Stimulated activated CD4-positive, alpha-beta T cell treated with anti-CD3 and anti-CD28 coated beads, TNF-alpha, amount 100 ng/mL, for 4 hours (primary cell): ENCODE measurements around the gene PAK5.

ENCODE experiments used
- DNase-seq, 3 experiments: peaks; one replicate each; pipeline ENCODE4 v3.0.0-alpha.2; 2020; ENCODE audit warnings: low read depth in 3 of 3

The PAK5 gene

DNA sequence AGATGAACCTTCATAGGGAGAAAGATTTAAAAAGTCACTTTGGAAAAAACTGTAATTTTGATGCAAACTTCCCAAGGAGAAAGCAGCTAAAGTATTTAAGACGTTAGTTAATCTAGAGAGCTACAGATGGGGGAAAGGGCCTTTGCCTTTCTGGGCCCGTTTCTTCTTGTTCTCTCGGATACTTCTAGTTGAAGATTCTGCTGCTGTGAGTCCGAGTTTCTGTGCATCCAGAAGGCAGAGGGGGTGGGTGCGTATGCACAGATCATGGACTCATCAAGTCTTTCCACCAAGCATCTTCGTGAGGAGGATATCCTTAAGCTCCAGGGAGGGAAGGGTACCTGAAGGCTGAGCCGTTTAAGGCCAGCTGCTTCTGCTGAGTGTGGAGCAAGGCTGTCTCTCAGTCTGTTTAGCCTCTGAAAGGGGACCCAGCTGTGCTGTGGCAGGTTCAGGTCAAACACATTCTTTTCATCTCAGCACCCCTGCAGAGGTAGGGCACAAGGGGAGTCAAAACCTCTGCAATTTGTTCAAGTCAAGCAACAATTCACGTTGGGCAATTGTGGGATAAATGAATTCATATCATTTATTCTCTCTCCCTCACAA lies 320.2 kb downstream of the PAK5 start:
- DNase-seq: no peak

DNA sequence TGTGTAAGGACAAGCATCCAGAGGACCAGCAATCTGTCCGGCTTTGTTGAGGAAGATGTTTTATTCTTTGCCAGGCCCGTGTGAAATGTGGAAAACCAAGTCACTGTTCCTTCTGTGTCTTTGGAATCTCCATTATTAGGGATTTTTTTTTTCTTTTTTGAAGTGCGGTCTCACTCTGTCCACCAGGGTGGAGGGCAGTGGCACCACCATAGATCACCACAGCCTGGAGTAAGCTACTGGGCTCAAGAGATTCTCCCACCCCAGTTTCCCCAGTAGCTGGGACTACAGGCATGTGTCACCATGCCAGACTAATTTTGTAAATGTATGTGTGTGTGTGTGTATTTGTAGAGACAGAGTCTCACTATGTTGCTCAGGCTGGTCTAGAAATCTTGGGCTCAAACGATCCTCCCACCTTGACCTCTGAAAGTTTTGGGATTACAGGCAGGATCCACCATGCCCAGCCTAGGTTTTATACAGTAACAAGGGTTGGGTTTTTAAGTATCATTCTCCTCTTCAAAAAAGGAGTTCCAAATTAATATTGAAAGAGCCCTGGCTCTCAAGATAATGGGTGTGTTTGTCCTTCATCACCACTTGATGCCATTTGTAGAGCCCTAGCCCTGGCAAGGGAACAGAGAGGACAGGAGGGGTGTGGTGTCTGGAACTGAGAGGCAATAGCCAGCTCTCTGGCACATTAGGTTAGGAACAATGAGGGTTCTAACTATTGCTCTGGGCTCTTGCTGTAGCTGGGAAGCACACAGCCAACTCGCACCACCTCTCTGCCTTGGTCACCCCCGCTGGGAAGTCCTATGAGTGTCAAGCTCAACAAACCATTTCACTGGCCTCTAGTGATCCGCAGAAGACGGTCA lies 321.3 kb downstream of the PAK5 start:
- DNase-seq: no peak

DNA sequence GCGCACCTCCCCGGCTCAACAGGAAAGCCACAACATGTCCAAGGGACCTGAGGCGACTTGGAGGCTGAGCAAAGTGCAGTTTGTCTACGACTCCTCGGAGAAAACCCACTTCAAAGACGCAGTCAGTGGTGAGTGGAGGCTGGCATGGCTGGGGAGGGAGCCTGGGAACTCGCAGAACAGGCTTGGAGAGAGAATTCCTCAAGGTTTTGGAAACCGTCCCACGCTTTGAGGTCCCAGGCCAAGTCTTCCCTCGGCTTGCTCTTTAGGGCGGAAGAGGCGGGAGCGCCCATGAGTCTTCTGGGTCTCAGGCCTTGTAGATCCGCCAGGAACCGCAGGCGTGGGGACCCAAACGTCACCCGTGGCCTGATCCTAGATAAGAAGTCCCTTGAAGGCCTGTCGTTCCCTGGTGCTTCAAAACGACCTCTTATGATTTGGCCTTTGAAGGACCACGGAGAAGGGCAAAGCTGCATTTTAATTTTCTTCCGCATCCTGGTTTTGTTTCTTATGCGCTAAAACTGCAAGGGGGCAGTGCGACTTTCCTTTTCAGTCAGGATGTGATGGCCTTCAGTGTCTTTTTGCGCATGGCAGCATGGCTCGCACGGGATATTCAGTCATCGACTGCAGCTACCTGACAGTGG lies 322.5 kb downstream of the PAK5 start:
- no peak for DNase-seq

- DNase-seq: no peak
These were observed 323.1 kb downstream of the PAK5 start for GRCh38 chr20:9515741-9516233.

GRCh38 chr20:9515214-9515585 lies 323.7 kb downstream of the PAK5 start:
- no peak for DNase-seq

DNA sequence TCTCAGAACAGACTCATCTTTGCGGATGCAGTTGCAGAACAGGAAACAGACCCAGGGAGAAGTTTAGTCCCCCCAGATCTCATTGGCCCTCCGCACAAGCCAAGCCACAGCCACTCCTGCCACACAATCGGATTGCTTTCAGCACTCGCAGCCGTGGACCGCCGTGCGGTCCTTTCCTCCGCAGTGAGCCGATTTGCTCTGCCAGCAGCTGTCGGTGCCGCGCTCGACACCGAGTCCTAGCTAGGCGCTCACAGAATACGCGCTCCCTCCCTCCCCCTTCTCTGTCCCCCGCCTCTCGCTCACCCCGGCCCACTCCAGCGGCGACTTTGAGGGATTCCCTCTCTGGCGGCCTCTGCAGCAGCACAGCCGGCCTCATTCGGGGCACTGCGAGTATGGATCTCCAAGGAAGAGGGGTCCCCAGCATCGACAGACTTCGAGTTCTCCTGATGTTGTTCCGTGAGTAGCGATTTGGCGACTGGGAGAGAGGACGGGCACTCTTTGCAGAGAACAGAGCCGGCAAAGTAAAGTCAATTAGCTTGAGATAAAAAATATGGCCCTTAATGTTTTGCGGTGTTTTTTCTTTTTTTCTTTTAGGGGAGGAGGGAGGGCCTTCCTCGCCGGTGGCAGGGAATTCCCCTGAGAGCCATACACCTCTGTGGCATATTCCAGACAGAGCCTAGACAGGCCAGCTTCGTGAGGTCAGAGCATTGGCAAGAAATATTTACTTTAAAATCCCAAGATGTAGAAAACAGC lies 324.2 kb downstream of the PAK5 start, which contains the start of gene LAMP5:
LAMP5 (plus strand) TSS at position 130 of the 753 bp plus-strand sequence; CDS start at position 393, 263 bp downstream.
- DNase-seq: no peak

DNA sequence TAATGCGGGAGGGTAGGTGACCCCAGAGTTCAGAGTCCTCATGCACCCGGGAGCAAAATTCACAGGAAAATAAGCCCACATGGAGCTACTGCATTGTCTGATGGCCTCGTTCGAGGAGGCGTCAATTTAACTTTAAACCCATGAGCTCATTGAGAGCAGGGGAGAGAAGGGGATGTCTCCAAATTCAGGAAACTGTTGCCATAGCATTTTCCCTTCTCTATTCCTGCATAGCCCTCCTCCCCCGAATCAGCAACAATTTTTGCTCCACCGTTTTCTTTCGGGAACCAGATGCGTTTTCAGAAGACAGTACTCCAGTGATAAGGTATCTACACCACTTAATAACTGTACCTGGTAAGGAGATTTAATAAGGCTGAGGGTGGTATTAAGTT lies 324.8 kb downstream of the PAK5 start:
- no peak for DNase-seq

DNA sequence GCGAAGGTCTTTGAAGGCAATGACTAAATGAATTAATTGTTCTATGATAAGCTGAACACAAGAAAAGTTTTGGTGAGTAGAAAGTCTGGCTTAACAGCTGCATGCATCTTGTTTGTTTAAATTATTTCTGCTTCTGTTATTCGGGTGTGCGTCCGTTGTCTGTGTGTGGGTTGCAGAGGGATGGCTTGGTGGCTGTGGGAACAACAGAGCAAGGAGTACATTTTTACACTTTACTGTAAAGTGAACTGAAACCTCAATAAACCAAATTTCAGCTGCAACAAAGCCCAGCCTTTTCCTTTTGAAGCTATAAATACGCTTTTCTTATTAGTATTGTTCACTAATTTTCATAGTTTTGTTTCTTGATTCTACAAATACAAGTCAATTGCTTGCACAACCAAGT lies 328.0 kb downstream of the PAK5 start:
- no peak for DNase-seq

GRCh38 chr20:9509246-9509645 lies 329.6 kb downstream of the PAK5 start:
- DNase-seq: no peak

DNA sequence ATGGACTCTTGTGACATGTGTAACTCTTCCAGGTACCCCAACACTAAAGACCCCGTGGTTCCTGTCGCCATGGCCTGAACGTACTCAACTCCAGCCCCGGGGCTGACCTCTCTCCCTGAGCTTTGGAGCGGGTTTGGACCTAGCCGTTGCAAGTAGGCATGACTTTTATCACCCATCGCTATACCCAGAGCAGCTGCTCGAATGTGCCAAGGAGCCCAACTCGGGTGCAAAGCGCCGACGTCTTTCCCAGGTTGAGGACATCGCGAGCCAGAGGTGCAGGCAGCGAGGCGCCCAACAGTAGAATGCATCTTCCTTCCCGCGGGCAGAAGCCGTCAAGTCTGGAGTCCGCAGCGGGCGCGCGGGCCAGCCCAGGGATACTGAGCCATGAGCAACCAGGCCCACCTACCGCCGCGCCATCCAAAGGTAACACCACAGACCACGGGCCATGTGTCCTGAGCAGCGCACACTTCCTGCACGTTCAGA lies 330.1 kb downstream of the PAK5 start:
- no peak for DNase-seq

DNA sequence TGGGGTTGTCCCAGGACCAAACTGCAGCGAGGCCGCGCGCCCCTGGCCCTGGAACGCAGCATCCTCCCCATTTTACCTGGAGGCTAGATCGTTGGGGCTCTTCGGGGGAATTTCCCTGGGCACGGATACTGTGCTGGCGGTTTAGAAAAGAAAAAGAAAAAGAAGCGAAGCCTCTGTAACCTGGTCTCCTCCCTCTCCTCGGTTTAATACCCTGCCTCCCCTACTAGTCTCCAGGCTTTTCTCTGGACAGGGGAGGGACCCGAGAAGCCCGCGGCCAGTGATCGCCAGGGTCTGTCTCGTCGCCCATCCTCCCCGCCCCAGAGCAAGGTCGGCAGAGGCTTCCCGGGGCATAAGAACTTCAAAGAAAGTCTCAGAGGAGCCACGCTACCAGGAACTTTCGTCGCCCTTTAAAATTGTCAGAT lies 330.6 kb downstream of the PAK5 start:
- no peak for DNase-seq

GRCh38 chr20:9507544-9508239 lies 331.2 kb downstream of the PAK5 start:
- DNase-seq: no peak

DNA sequence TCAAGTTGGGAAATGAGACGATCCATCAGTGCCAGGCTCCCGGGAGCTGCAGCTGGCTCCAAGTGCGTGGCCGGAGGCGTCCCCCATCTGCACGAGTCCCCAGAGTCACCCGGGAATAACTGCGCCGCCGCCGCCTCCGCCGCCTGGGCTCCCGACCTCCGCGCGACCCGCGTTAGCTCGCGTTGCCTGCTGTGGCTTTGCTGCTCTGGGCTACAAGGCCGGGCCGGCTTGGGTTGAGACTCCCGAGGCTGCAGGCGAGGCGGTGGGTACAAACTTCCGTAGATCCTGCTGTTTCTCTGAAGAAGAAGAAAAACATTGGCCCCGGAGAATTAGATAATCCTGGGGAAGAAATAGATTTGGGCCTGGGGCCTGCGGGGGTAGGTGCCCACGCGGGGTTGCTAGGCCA lies 331.9 kb downstream of the PAK5 start:
- DNase-seq: no peak

DNA sequence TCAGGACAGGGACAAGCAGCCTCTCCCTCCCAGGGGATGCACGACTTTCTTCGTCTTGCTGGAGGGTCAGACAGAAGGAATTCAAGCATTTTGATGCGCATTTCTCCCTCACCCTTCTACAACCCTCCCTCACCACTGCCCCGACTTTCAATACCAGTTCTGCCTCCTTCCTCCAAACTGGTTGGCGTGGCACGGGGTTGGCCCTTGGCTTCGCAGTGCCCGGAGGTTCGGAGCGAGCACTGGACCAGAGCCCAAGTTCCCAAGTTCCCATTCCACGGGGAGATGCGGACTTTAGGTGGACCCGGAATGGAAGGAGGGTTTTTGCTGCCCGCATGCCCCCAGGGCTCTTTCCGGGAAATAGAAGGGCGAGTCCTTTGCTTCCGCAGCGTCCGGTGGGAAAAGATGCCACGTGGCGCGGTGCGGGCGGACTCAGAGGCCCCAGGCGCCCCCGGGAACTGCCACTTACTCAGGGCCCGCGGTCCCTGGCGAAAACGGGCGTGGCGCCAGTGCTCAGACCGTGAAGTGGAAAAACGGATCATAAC lies 332.5 kb downstream of the PAK5 start:
- no peak for DNase-seq

GRCh38 chr20:9503526-9504245 lies 335.2 kb downstream of the PAK5 start:
- no peak for DNase-seq

GRCh38 chr20:9501473-9501872 lies 337.4 kb downstream of the PAK5 start:
- no peak for DNase-seq

DNA sequence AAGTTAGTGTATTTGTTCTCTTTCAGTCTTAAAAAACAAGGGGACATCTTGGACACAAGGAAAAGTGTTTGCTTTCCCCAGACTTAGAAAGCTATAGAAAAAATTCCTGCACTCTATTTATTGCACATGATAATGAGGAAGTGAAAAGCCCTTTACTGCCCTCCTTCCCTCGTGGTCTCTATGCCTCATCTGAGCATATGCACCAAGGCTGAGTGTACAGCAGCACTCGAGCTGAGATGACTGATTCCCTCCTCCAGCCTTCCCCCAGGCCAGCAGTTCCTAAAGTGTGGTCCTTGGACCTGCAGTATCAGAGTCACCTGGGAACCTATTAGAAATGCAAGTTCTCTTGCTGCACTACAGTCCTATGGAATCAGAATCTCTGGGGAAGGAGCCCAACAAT lies 338.8 kb downstream of the PAK5 start:
- DNase-seq: no peak

- DNase-seq: no peak
These were observed 339.6 kb downstream of the PAK5 start for GRCh38 chr20:9499126-9499899.

DNA sequence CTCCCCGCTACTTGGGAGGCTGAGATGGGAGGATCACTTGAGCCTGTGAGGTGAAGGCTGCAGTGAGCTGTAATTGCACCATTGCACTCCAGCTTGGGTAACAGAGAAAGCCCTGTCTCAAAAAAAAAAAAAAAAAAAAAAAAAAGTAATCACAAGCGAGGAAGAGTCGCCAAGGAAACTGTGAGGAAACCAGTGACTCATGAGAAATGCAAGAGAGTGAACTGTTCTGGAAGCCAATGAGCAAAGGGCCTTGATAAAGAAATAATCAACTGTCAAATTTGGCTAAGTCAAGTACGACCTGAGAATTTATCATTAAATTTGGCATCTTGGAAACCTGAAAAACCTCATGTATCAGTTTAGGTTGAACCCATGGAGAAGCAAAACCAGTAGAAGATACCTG lies 340.6 kb downstream of the PAK5 start:
- DNase-seq: no peak
